HG03175 (cell line): ENCODE data around the gene C15orf40.
A peak's percentile ranks its signal among the peaks of the same experiment; 100 is the strongest.
"Not testable (repeated sequence)": the region's sequence is repeated elsewhere in the genome, so short reads cannot be mapped to it uniquely, and the experiment has no call there.

Source experiments
- ATAC-seq: cut with Tn5 transposase; IDR thresholded peaks from one replicate; pipeline ENCODE4 v1.9.1; 2021; ENCODE audit warnings: mild to moderate bottlenecking, moderate library complexity; ENCODE audit not compliant: unreplicated experiment

C15orf40 gene

GRCh38 chr15:82958638-82959037 is 52.8 kb downstream of the C15orf40 start:
- no peak for ATAC-seq

GRCh38 chr15:82952158-82953081 is 59.0 kb downstream of the C15orf40 start, which contains the start of gene HOMER2:
TSS of gene HOMER2 (minus strand) at chr15:82952720. CDS start at chr15:82952535, 185 bp downstream.
- ATAC-seq = peak; percentile 43

GRCh38 chr15:82951472-82952157 is 59.8 kb downstream of the C15orf40 start:
- no peak for ATAC-seq

GRCh38 chr15:82950746-82951370 is 60.6 kb downstream of the C15orf40 start:
- peak; percentile 58 for ATAC-seq

- no peak for ATAC-seq
Observed at GRCh38 chr15:82950295-82950694, 61.1 kb downstream of the C15orf40 start.

GRCh38 chr15:82946155-82946701 is 65.2 kb downstream of the C15orf40 start:
- no peak for ATAC-seq

- no peak for ATAC-seq
Observed at GRCh38 chr15:82945326-82945725, 66.1 kb downstream of the C15orf40 start.

- ATAC-seq = no peak
Observed at GRCh38 chr15:82944821-82945220, 66.6 kb downstream of the C15orf40 start.

GRCh38 chr15:82944056-82944455 is 67.4 kb downstream of the C15orf40 start:
- no peak for ATAC-seq

- no peak for ATAC-seq
Observed at GRCh38 chr15:82943176-82943575, 68.3 kb downstream of the C15orf40 start.

GRCh38 chr15:82942691-82943090 is 68.7 kb downstream of the C15orf40 start:
- no peak for ATAC-seq

GRCh38 chr15:82939678-82940077 is 71.8 kb downstream of the C15orf40 start:
- not testable (repeated sequence) for ATAC-seq
